Caco-2 (cell line): Measurements from ENCODE around the gene SCGB2A2. TPM values are rescaled to one million over a fixed set of nuclear protein-coding genes. Genes with fewer than 3 reads are reported as not detected.

Experiments used
- BruUV-seq: library from RNA; stranded (reverse); fragments of 400-500 nt; replicated peaks from 2 replicates; lab custom pipeline; 2021; lab: Mats Ljungman, UMichigan
- CTCF ChIA-PET: fragments of 300-600 bp; sonication (Branson Sonifier 250); formaldehyde crosslinking; loops from one replicate; lab custom pipeline; 2022; ENCODE audit warnings: antibody characterized with exemption; lab: Charles Lee
- POLR2A ChIA-PET: fragments of 300-600 bp; sonication (Branson Sonifier 250); formaldehyde crosslinking; loops from one replicate; lab custom pipeline; 2022; ENCODE audit warnings: antibody characterized with exemption; lab: Charles Lee
- DNase-seq, 2 experiments: peaks; one replicate each; pipeline versions ENCODE4 v3.0.0 to v3.0.0-alpha.2; 2020 to 2022
- H3K27me3 ChIP-seq: replicated peaks from 2 replicates; pipeline ENCODE4 v1.6.0; 2011; ENCODE audit warnings: low read length; ENCODE audit not compliant: control insufficient read depth, insufficient read depth
- H3K36me3 ChIP-seq: 2 replicates; pipeline ENCODE4 v1.5.1; 2011; ENCODE audit warnings: low read length; ENCODE audit not compliant: control insufficient read depth, insufficient read depth
- H3K4me1 ChIP-seq: fragments of 250-450 bp; sonication (Bioruptor Pico); 2 replicates; pipeline ENCODE4 v1.5.1; 2020; ENCODE audit warnings: mild to moderate bottlenecking
- H3K4me3 ChIP-seq: 2 replicates; pipeline ENCODE4 v1.5.1; 2011; ENCODE audit warnings: low read depth, mild to moderate bottlenecking, control low read depth, low read length
- H3K9me3 ChIP-seq: fragments of 250-450 bp; sonication (Bioruptor Pico); 2 replicates; pipeline ENCODE4 v1.5.1; 2020; ENCODE audit warnings: mild to moderate bottlenecking, moderate library complexity
- H3K27ac Mint-ChIP-seq: one replicate; pipeline ENCODE4 v1.8.0; 2022; ENCODE audit warnings: mixed read lengths; ENCODE audit not compliant: unreplicated experiment
- H3K27me3 Mint-ChIP-seq: one replicate; pipeline ENCODE4 v1.8.0; 2022; ENCODE audit warnings: mixed read lengths; ENCODE audit not compliant: insufficient read depth, unreplicated experiment
- H3K36me3 Mint-ChIP-seq: one replicate; pipeline ENCODE4 v1.8.0; 2022; ENCODE audit warnings: mild to moderate bottlenecking, mixed read lengths; ENCODE audit not compliant: insufficient read depth, unreplicated experiment
- H3K4me1 Mint-ChIP-seq: one replicate; pipeline ENCODE4 v1.8.0; 2022; ENCODE audit warnings: low read depth, mixed read lengths; ENCODE audit not compliant: unreplicated experiment
- H3K4me3 Mint-ChIP-seq: one replicate; pipeline ENCODE4 v1.8.0; 2022; ENCODE audit warnings: mild to moderate bottlenecking, moderate library complexity, mixed read lengths; ENCODE audit not compliant: unreplicated experiment
- H3K9me3 Mint-ChIP-seq: one replicate; pipeline ENCODE4 v1.8.0; 2022; ENCODE audit warnings: mixed read lengths; ENCODE audit not compliant: unreplicated experiment
- CTCF ChIP-seq, 2 experiments: fragments of 200-600 bp in 1 of 2; IDR thresholded peaks; 1 replicate in 1 of 2; 2 replicates in 1 of 2; pipeline versions ENCODE4 v1.5.1 to v1.8.0; 2011 to 2022; ENCODE audit warnings: antibody characterized with exemption in 1 of 2, control low read depth in 1 of 2, inconsistent platforms in 1 of 2, low read depth in 1 of 2, low read length in 1 of 2, mild to moderate bottlenecking in 1 of 2, moderate library complexity in 1 of 2; ENCODE audit not compliant: insufficient read depth in 1 of 2, severe bottlenecking in 1 of 2, unreplicated experiment in 1 of 2
- intact Hi-C: fragments of 100-400 bp; cut with micrococcal nuclease; formaldehyde crosslinking; loops from one replicate; pipeline ENCODE4 v1.10.0; 2022; ENCODE audit not compliant: unreplicated experiment
- total RNA-seq: library from RNA; stranded (reverse); gene quantifications from 2 replicates; pipeline ENCODE4 v1.2.3, GENCODE V29; 2022

SCGB2A2 gene
- total RNA-seq, 1 experiment from 2014 or later = not detected

GRCh38 chr11:62295504-62295903 lies 25.5 kb downstream of the SCGB2A2 start:
- Histone ChIP-seq H3K27me3 (peaks cover 3% of the 10 kb centered on the region; the same call in 1 of the 2 replicates), H3K36me3 (no peaks in the 10 kb centered on the region), H3K4me1 (no peaks in the 10 kb centered on the region), H3K4me3 (no peak overlapping the region), H3K9me3 (no peaks in the 10 kb centered on the region)
- H3K4me1 Mint-ChIP-seq = no peaks in the 10 kb centered on the region
- no peak overlapping the region for H3K27ac Mint-ChIP-seq
- TF ChIP-seq CTCF (IDR thresholded peaks at IDR 0.05; ENCODE audit: insufficient read depth in 1 of 2, low read depth in 1 of 2, low read length in 1 of 2, severe bottlenecking in 1 of 2, unreplicated experiment in 1 of 2) = no peak
- H3K36me3 Mint-ChIP-seq = no peaks in the 10 kb centered on the region
- intact Hi-C loops = loop anchor here (5.0 kb wide), 1 partner anchor 48 kb away; no protein-coding TSS in a partner anchor
- POLR2A ChIA-PET = no interaction called here
- no TSS peak for BruUV-seq
- H3K27me3 Mint-ChIP-seq = peaks cover 10% of the 10 kb centered on the region
- H3K9me3 Mint-ChIP-seq = no peaks in the 10 kb centered on the region
- no peak overlapping the region for H3K4me3 Mint-ChIP-seq
- peak in 1 of 2 experiments; percentile 58 for DNase-seq
- CTCF ChIA-PET = no interaction called here

- H3K4me3 ChIP-seq = no peak within 1 kb of the TSS
- POLR2A ChIA-PET = no interaction called here
- no peak for DNase-seq
- CTCF ChIA-PET = interaction anchor here (0.6 kb wide), 1 partner anchor 46 kb away, joined by 3 read pairs; no protein-coding TSS in a partner anchor
- intact Hi-C loops = loop anchor here (5.0 kb wide), 1 partner anchor 52 kb away; no protein-coding TSS in a partner anchor
- H3K9me3 Mint-ChIP-seq = no peaks in the 10 kb centered on the region
- peaks cover 4% of the 10 kb centered on the region; the same call in 1 of the 2 replicates for H3K27me3 ChIP-seq
- no peaks in the 10 kb centered on the region for H3K9me3 ChIP-seq
- H3K27me3 Mint-ChIP-seq = peaks cover 14% of the 10 kb centered on the region
- TF ChIP-seq CTCF (IDR thresholded peaks at IDR 0.05; ENCODE audit: insufficient read depth in 1 of 2, low read depth in 1 of 2, low read length in 1 of 2, severe bottlenecking in 1 of 2, unreplicated experiment in 1 of 2) = no peak
- no peaks in the 10 kb centered on the region for H3K36me3 ChIP-seq
- no peaks in the 10 kb centered on the region for H3K4me1 ChIP-seq
- no peak within 1 kb of the TSS for H3K27ac Mint-ChIP-seq
- no peaks in the 10 kb centered on the region for H3K36me3 Mint-ChIP-seq
- no peak within 1 kb of the TSS for H3K4me3 Mint-ChIP-seq
- H3K4me1 Mint-ChIP-seq = no peaks in the 10 kb centered on the region
- BruUV-seq = no TSS peak
Measured at GRCh38 chr11:62298975-62299374, 29.0 kb downstream of the SCGB2A2 start, which contains the start of gene SCGB1D4. Gene SCGB1D4 (minus strand): TSS chr11:62299075. CDS start chr11:62299010, 65 bp downstream.

DNA sequence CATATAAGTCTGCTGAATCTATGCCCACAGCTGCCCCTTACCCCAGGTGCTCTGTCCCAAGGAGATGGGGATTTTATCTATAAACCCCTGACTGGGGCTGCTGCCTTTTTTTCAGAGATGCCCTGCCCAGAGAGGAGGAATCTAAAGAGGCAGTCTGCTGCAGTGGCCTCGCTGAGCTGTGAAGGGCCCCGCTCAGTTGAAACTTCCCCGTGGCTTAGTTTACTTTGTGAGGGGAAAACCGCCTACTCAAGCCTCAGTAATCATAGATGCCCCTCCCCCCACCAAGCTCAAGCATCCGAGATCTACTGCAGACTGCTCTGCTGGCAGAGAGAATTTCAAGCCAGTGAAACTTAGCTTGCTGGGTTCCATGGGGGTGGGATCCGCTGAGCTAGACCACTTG lies 36.3 kb downstream of the SCGB2A2 start:
- H3K27ac Mint-ChIP-seq = no peak overlapping the region
- H3K27me3 ChIP-seq = 0 out of 2 replicates have a peak, but pooled peaks cover 1% of the 10 kb centered on the region
- no peaks in the 10 kb centered on the region for H3K4me1 Mint-ChIP-seq
- H3K4me3 Mint-ChIP-seq = no peak overlapping the region
- ChIA-PET POLR2A (no interaction called here), CTCF (interaction anchor here (0.8 kb wide), 1 partner anchor 135 kb away, joined by 3 read pairs; no protein-coding TSS in a partner anchor)
- BruUV-seq = no TSS peak
- no peaks in the 10 kb centered on the region for H3K36me3 Mint-ChIP-seq
- peaks cover 17% of the 10 kb centered on the region for H3K27me3 Mint-ChIP-seq
- no peaks in the 10 kb centered on the region for H3K9me3 Mint-ChIP-seq
- TF ChIP-seq CTCF (IDR thresholded peaks at IDR 0.05; ENCODE audit: insufficient read depth in 1 of 2, low read depth in 1 of 2, low read length in 1 of 2, severe bottlenecking in 1 of 2, unreplicated experiment in 1 of 2) = no peak
- H3K9me3 ChIP-seq = peaks cover 6% of the 10 kb centered on the region; the same call in 1 of the 2 replicates
- no peaks in the 10 kb centered on the region for H3K4me1 ChIP-seq
- no peaks in the 10 kb centered on the region for H3K36me3 ChIP-seq
- DNase-seq = no peak
- no peak overlapping the region for H3K4me3 ChIP-seq
- intact Hi-C loops = no loop called here
